Activated CD4-positive, alpha-beta T cell treated with anti-CD3 and anti-CD28 coated beads, Interleukin-2, amount 10 ng/mL, durations not matched to agents 24 days and 14 days (primary cell): ENCODE measurements around the gene NDUFB10. TPM values are rescaled to one million over a fixed set of nuclear protein-coding genes. Genes with fewer than 3 reads are reported as not detected.
A peak's percentile ranks its signal among the peaks of the same experiment; 100 is the strongest.

Experiments
- DNase-seq: peaks from one replicate; pipeline ENCODE4 v3.0.0; 2022
- H3K27ac Mint-ChIP-seq: one replicate; pipeline ENCODE4 v1.8.0; 2022; ENCODE audit warnings: mild to moderate bottlenecking, mixed read lengths
- H3K27me3 Mint-ChIP-seq: one replicate; pipeline ENCODE4 v1.8.0; 2022; ENCODE audit warnings: mixed read lengths
- H3K36me3 Mint-ChIP-seq: one replicate; pipeline ENCODE4 v1.8.0; 2022; ENCODE audit warnings: low read depth, mild to moderate bottlenecking, mixed read lengths
- H3K4me1 Mint-ChIP-seq: one replicate; pipeline ENCODE4 v1.8.0; 2021; ENCODE audit warnings: mixed read lengths
- H3K4me3 Mint-ChIP-seq: one replicate; pipeline ENCODE4 v1.8.0; 2022; ENCODE audit warnings: mild to moderate bottlenecking, moderate library complexity, mixed read lengths
- H3K9me3 Mint-ChIP-seq: one replicate; pipeline ENCODE4 v1.8.0; 2021; ENCODE audit warnings: mixed read lengths
- intact Hi-C: fragments of 100-400 bp; cut with micrococcal nuclease; formaldehyde crosslinking; loops from one replicate; pipeline ENCODE4 v1.15.1; 2023
- total RNA-seq: library from RNA; stranded (reverse); gene quantifications from 2 replicates; pipeline ENCODE4 v1.2.3, GENCODE V29; 2022

Gene NDUFB10
- 136 and 141 TPM in 2 replicates for total RNA-seq

DNA sequence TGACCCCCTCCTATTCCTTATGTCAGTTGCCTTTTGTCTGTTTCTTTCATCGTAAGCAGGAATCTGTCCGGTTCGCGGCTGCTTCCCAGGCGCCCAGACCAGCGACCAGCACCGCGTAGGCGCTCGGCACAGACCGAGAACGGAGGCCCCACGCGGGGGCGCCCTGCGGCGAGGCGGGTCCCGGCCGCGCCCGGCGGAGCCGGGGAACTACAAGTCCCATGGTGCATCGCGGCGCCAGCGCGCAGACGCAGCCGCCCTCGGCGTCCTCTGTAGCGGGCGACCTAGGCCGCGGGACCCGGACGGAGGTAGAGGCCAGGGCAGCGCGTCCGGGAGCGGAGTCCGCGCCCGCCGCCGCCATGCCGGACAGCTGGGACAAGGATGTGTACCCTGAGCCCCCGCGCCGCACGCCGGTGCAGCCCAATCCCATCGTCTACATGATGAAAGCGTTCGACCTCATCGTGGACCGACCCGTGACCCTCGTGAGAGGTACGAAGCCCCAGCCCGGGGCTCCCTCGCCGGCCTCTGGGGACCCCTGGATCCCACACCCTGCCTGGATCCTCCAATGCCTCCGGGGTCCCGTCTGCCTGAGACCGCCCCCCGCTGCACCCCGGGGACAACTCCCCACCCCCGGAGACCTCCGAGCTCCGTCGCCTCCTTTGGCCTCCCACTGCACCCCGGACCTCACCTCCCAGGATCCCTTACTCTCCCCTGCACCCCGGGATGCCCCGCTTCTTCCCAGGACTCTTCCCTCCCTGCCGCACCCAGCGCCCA lies at the start of gene NDUFB10:
NDUFB10 (plus strand) TSS at position 270 of the 771 bp plus-strand sequence; CDS start at position 357, 87 bp downstream.
- H3K4me1 Mint-ChIP-seq, result peaks cover 30% of the 10 kb centered on the region
- peaks cover 45% of the 10 kb centered on the region for H3K36me3 Mint-ChIP-seq
- peak within 1 kb of the TSS; percentile 96 for H3K27ac Mint-ChIP-seq
- peak within 1 kb of the TSS; percentile 99 for H3K4me3 Mint-ChIP-seq
- no peaks in the 10 kb centered on the region for H3K27me3 Mint-ChIP-seq
- peak; percentile 99 for DNase-seq
- H3K9me3 Mint-ChIP-seq, result no peaks in the 10 kb centered on the region
- intact Hi-C loops, result loop anchor here (1.0 kb wide), 1 partner anchor 16 kb away; the partner anchor contains the start of gene MSRB1

DNA sequence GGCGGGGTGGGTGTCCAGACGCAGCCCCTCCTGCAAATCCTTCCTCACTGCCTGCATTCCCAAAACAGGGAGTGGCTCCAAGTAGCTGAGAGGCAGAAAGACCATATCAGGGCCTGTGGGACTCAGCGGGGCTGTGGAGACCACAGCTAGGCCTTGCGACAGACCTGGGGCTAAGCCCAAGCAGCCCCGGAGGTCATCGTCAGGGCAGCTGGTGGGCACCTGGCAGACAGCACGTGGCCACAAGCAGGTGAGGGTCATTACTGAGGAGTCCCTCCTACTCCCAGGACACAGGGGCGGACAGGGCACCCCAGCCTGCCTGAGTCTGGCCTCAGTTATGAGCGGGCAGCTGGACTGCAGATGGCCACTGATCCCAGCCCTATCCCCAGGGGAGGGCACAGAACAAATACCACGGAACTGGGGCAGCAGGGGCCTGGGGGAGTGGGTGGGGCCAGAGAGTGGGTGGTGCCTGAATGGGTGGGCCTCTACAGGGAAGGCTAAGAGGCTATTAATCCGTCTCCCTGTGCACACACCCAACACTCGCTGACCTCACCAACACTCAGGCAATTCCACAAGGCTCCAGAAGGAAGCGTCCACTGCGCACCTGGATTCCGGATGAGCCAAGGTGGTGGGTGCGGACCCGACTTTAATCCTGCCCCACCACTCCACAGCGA lies 49.6 kb upstream of the NDUFB10 start:
- Mint-ChIP-seq H3K9me3 (no peaks in the 10 kb centered on the region), H3K36me3 (no peaks in the 10 kb centered on the region), H3K4me1 (no peaks in the 10 kb centered on the region), H3K4me3 (no peak overlapping the region), H3K27ac (no peak overlapping the region), H3K27me3 (peaks cover 8% of the 10 kb centered on the region)
- intact Hi-C loops, result no loop called here
- DNase-seq, result no peak

DNA sequence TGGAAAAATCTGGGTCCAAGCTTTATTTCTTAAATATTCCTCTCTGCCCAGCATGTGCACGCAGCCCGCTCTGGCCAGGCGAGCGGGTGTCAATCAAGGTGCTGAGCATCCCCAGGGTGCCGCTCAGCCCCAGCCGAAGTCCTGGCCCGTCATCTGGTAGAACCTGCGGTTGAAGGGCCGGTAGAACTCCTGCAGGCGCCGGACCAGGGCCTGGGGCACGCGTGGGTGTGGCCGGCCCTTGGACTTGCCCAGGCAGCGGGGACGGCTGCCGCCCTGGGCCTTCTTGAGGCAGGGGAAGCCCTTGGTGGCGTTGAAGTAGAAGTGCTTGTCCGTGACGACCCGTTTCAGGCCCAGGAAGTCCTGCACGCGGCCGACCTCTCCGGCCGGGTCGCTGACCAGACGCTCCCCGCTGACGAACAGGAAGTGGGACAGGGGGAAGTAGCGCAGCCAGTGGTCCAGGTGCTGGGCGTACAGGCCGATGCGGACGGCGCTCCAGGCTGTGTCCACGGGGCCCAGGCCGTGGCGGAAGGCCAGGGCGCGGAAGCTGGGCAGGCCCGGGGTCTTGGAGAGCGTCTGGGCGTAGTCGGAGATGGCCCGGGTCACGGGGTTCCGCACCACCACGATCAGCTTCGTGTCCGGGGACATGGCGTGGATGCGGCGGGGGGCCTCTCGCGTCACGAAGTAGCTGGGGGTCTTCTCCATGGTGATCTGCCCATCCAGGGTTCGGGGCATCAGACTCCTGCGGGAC lies 47.7 kb upstream of the NDUFB10 start:
- no peak for DNase-seq
- Mint-ChIP-seq H3K36me3 (no peaks in the 10 kb centered on the region), H3K4me1 (no peaks in the 10 kb centered on the region), H3K27me3 (peaks cover 23% of the 10 kb centered on the region), H3K9me3 (no peaks in the 10 kb centered on the region), H3K4me3 (no peak overlapping the region), H3K27ac (no peak overlapping the region)
- intact Hi-C loops, result no loop called here

DNA sequence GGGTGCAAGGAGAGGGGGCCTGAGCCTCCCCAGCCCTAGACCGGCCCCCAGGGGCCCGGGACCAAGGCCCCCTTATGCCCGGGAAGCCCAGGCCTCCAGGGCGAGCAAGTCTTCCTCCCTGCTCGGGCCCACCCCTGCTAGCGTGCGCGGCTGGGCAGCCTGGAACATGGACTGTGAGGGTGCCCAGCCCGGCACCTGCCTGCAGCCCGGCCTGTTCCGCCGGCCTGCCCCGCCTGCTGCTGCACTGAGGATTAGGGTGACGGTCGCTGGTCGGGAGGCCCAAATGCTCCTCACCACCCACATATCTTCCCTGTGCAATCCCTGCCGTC lies 47.2 kb upstream of the NDUFB10 start:
- DNase-seq, result no peak
- H3K4me3 Mint-ChIP-seq, result no peak overlapping the region
- intact Hi-C loops, result no loop called here
- H3K9me3 Mint-ChIP-seq, result no peaks in the 10 kb centered on the region
- H3K27ac Mint-ChIP-seq, result no peak overlapping the region
- peaks cover 27% of the 10 kb centered on the region for H3K27me3 Mint-ChIP-seq
- no peaks in the 10 kb centered on the region for H3K36me3 Mint-ChIP-seq
- no peaks in the 10 kb centered on the region for H3K4me1 Mint-ChIP-seq

DNA sequence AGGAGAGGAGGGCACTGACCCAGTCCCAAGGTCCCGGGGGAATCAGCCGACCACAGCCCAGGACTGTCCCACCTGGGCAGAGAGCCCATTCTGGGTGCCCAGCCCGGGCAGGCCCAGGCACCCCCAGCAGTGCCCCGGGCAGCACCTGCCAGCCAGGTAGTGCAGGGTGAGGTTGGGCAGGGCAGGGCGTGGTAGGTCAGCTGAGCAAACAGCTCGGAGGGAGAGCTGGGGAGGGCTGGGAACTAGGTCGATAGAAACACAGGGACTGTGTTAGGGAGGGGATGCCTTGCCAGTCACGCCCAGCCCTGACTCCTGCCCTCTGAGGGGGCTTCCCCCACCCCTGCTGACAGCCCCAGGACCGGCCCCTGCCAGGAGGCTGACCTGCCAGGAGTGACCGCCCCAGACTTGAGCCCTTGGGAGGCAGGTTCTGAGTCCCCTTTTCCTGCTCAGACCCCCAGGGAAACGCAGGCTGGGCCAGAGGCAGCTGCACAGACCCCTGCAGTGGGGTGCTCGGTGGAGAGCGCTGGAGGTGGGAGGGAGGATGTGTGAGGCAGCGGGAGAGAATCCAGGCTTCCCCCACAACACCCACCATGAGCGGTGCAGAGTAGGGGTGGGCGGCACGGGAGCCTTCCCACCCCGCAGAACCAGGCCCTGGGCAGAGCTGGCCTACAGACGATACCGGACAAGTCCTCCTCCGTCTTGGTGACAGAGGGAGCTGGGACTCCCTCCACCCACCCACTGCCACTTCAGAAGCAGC lies 45.8 kb upstream of the NDUFB10 start:
- Mint-ChIP-seq H3K4me3 (no peak overlapping the region), H3K36me3 (no peaks in the 10 kb centered on the region), H3K9me3 (no peaks in the 10 kb centered on the region), H3K4me1 (no peaks in the 10 kb centered on the region), H3K27me3 (peaks cover 26% of the 10 kb centered on the region), H3K27ac (no peak overlapping the region)
- no peak for DNase-seq
- intact Hi-C loops, result no loop called here

DNA sequence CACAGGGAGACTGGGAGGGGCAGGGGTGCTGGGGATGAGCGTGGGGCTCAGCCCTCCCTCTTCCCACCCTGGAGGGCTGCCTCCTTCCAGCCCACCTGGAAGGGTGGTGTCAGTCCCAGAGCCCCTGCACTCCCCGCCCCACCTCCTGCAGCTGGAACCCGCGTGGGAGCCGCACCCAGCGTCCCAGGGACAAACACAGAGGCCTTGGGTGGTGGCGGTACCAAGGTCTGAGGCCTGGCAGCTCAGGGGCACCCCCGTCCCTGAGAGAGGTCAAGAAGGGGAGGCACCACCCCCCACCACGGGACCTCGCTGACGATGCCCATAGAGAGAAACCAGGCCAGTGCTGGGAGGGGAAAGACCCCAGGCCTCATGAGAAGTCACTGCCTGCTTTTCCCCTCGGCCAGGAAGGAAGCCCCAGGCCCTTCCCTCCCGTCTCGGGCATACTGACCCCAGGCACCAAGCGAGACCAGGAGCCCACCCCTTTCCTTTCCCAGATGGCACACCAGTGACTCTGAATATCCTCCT lies 45.2 kb upstream of the NDUFB10 start:
- Mint-ChIP-seq H3K4me3 (no peak overlapping the region), H3K9me3 (no peaks in the 10 kb centered on the region), H3K36me3 (no peaks in the 10 kb centered on the region), H3K27ac (no peak overlapping the region), H3K4me1 (no peaks in the 10 kb centered on the region), H3K27me3 (peaks cover 27% of the 10 kb centered on the region)
- no peak for DNase-seq
- intact Hi-C loops, result no loop called here

DNA sequence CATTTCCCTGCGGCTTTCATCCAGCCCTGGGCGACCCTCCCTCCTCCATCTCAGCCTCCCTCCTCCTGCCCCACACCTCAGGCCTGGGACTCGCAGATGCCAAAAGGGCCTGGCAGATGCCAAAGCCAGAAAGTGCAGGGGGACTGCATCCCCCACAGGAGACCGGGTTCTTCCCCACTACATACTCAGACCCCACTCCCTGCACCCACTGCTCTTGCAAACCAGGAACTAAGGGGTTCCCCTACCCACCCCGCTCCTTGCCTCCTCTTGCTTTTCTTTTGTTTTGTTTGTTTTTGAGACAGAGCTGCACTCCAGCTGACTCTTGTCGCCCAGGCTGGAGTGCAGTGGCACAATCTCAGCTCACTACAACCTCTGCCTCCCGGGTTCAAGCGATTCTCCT lies 44.4 kb upstream of the NDUFB10 start:
- Mint-ChIP-seq H3K4me3 (no peak overlapping the region), H3K27ac (no peak overlapping the region), H3K36me3 (no peaks in the 10 kb centered on the region)

DNA sequence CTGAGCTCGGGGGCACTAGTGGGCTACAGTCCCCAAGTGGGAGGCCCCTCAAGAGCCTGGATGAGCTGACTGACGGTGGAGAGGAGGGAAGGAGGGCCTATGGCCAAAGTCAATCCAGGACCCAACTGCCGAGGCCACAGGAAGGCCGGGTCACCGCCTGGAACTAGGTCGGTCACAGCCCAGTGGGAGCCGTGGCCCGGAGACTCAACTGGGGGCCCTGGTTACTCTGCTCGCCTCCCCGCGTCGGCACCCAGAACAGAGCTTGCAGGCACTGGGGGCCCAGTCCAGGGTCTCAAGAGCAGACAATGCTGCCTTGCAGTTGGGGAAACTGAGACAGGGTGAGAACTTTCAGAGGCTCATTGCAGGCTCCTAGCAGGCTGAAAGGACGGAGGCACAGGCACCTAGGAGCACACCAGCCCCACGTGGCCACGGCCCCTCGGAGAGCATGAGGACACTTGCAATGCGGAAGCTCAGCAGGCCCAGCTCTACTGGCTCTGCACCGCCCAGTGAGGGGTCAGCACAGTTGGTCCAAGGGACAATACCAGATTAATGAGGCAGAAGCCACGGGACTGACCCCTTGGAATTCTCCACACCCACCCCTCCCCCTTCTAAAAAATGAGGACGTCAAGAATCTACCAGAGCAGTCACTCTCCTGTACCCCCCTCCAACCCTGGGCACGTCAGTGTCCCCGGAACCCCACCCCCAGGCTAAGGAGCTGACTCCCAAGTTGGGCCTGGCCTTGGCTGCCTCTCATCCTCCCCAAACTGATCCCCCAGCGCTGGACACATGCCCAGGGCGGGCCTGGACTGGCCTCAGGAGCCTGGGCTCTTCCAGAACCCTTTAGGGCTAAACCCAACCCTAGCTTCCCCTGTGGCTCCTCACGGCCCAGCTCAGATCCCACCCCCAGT lies 43.4 kb upstream of the NDUFB10 start:
- intact Hi-C loops, result no loop called here
- H3K36me3 Mint-ChIP-seq, result no peaks in the 10 kb centered on the region
- no peak overlapping the region for H3K4me3 Mint-ChIP-seq
- H3K27ac Mint-ChIP-seq, result no peak overlapping the region
- H3K9me3 Mint-ChIP-seq, result no peaks in the 10 kb centered on the region
- H3K4me1 Mint-ChIP-seq, result peaks cover 4% of the 10 kb centered on the region
- DNase-seq, result no peak
- peaks cover 38% of the 10 kb centered on the region for H3K27me3 Mint-ChIP-seq

More for the DNA sequence above, 44.4 kb upstream of the NDUFB10 start:
- H3K27me3 Mint-ChIP-seq, result peaks cover 30% of the 10 kb centered on the region
- intact Hi-C loops, result no loop called here
- no peak for DNase-seq
- no peaks in the 10 kb centered on the region for H3K4me1 Mint-ChIP-seq
- H3K9me3 Mint-ChIP-seq, result no peaks in the 10 kb centered on the region

DNA sequence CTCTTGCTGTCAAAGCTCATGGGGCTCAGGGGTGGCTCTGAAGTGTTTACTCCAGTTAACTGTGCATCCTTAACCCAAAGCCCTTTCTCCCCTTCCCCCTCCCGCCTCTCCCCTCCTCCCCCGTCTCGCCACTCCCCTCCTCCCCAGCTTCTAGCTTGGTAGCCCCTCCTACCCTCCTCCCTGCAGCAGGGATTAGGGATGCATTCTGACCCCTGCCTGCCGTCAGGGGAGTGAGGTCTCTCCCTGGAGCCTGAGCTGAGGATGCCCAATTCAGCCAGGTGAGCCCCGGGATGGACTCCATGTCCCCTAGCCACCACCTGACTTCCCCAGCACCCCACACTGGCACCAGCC lies 42.7 kb upstream of the NDUFB10 start:
- Mint-ChIP-seq H3K36me3 (no peaks in the 10 kb centered on the region), H3K27me3 (peaks cover 45% of the 10 kb centered on the region), H3K9me3 (no peaks in the 10 kb centered on the region), H3K27ac (no peak overlapping the region), H3K4me3 (no peak overlapping the region), H3K4me1 (peaks cover 7% of the 10 kb centered on the region)
- intact Hi-C loops, result no loop called here
- no peak for DNase-seq

DNA sequence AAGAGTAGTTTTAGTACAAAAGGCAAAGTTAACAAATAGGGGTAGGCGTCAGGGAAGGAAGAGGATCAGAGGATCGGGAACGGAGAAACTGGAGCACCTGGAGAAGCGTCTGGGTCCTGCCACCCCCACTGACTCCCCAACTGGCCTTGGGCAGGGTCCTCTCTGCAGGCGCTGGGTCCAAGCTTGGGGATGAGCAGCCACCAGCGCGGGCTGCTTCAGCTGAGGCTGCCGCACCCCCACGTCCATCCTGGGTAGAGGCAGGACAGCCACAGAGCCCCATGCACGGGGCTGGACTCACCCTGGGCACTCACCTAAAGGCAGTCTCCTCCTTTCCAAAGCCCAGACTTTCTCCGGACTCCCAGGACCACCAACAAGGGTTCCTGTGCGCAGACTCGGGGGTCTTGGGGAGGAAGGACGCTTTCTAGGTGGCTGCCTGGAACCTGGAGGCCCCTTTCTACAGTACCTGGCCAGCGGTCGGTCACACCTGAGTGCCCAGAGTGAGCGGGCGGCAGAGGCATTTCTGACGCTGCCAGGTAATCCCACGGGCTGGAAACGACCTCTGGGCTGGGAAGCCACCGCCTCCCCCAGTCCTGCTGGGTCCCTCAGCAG lies 42.2 kb upstream of the NDUFB10 start:
- peaks cover 45% of the 10 kb centered on the region for H3K27me3 Mint-ChIP-seq
- intact Hi-C loops, result no loop called here
- no peaks in the 10 kb centered on the region for H3K36me3 Mint-ChIP-seq
- DNase-seq, result no peak
- H3K4me1 Mint-ChIP-seq, result peaks cover 7% of the 10 kb centered on the region
- no peaks in the 10 kb centered on the region for H3K9me3 Mint-ChIP-seq
- H3K4me3 Mint-ChIP-seq, result no peak overlapping the region
- no peak overlapping the region for H3K27ac Mint-ChIP-seq

DNA sequence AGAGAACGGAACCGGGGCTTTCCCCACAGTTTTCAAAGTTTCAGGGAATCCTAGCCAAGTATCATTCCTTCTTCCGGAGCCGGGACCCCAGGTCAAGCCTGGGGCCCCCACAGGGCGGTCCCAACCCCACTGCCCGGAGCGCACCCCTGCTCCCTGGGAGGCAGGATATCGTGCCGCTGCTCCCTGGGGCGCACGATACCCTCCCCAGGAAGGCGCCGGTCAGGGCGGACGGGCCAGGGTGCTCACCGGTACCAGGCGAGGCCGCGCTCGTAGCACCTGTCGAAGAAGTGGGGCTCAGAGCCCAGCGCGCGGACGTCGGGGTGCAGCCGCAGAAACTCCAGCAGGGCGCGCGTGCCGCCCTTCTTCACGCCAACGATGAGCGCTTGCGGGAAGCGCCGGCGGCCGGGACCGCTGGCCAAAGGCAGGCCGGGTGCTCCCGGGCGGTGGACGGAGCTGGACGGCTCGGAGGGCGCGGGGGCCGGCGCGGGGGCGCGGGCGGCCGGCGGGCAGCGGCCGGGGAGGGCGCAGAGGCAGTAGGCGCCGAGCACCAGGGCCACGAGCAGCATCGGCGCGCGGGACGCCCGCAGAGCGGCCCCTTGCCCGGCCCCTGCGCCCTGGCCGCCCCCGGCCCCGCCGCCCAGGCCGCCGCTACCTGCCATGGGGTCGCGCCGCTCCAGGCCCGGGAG lies 41.5 kb upstream of the NDUFB10 start:
- Mint-ChIP-seq H3K27me3 (peaks cover 50% of the 10 kb centered on the region), H3K4me1 (peaks cover 7% of the 10 kb centered on the region), H3K9me3 (no peaks in the 10 kb centered on the region), H3K27ac (no peak overlapping the region), H3K4me3 (no peak overlapping the region), H3K36me3 (no peaks in the 10 kb centered on the region)
- intact Hi-C loops, result no loop called here
- no peak for DNase-seq
